Lower lobe of right lung (tissue), 2 donors: ENCODE data around the gene SPTAN1. TPM values are rescaled to one million over a fixed set of nuclear protein-coding genes. Genes with fewer than 3 reads are reported as not detected.

Source experiments
- ATAC-seq, 2 donors: fragments of 200-7000 bp; cut with Tn5 transposase; one replicate each; pipeline ENCODE4 v1.9.1; 2020 to 2022; ENCODE audit warnings: mild to moderate bottlenecking in 2 of 2, moderate library complexity in 2 of 2
- DNase-seq: peaks from one replicate; pipeline ENCODE4 v3.0.0-alpha.2; 2020
- H3K27ac ChIP-seq: fragments of 200-600 bp; one replicate; pipeline ENCODE4 v1.8.0; 2022
- H3K27me3 ChIP-seq: fragments of 200-600 bp; one replicate; pipeline ENCODE4 v1.8.0; 2022; ENCODE audit warnings: low read depth
- H3K36me3 ChIP-seq: fragments of 200-600 bp; one replicate; pipeline ENCODE4 v1.8.0; 2022; ENCODE audit warnings: mild to moderate bottlenecking
- H3K4me1 ChIP-seq: fragments of 200-600 bp; one replicate; pipeline ENCODE4 v1.8.0; 2022
- H3K4me3 ChIP-seq: fragments of 200-600 bp; one replicate; pipeline ENCODE4 v1.8.0; 2022; ENCODE audit warnings: mild to moderate bottlenecking
- H3K9me3 ChIP-seq: fragments of 200-600 bp; one replicate; pipeline ENCODE4 v1.8.0; 2022
- intact Hi-C: fragments of 100-400 bp; cut with DNase I; formaldehyde crosslinking; loops from one replicate; pipeline ENCODE4 v1.11.0; 2022
- total RNA-seq: library from RNA; stranded (reverse); fragmentation: NEBNext Ultra II Directional; extraction: Animal tissue kit (Norgen Biotek cat#: 25700); gene quantifications from one replicate; pipeline ENCODE4 v1.2.1, GENCODE V29; 2021
- TF ChIP-seq, protein P1 (sequence below): fragments of 200-600 bp; IDR thresholded peaks from one replicate; pipeline ENCODE4 v1.8.0; 2022; ENCODE audit warnings: antibody characterized with exemption, mild to moderate bottlenecking
- donor health status: DM: no; HTN: yes; CAD: no; lungs with severe emphysema.

Gene SPTAN1
- total RNA-seq, 1 donor from 2014 or later = 305 TPM

DNA sequence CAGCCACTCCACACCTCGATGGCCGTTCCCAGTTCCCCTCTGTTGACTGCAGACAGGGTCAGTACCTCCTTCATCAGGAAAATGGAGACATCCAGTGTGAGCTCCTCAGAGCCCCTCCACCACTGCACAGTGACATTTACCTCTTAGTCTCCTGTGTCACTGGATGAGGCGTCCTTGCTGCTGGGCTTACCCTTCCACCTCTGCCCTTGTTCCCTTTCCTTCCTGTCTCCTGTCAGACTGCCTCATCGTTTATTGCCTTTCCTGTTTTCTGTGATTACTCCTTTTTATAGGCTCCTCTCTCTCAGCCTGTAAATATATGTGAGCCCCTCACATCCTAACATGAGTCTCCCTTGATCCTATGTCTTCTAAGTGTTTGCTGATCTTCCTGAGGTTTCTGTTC lies 23.2 kb upstream of the SPTAN1 start:
- TF ChIP-seq, protein P1, sequence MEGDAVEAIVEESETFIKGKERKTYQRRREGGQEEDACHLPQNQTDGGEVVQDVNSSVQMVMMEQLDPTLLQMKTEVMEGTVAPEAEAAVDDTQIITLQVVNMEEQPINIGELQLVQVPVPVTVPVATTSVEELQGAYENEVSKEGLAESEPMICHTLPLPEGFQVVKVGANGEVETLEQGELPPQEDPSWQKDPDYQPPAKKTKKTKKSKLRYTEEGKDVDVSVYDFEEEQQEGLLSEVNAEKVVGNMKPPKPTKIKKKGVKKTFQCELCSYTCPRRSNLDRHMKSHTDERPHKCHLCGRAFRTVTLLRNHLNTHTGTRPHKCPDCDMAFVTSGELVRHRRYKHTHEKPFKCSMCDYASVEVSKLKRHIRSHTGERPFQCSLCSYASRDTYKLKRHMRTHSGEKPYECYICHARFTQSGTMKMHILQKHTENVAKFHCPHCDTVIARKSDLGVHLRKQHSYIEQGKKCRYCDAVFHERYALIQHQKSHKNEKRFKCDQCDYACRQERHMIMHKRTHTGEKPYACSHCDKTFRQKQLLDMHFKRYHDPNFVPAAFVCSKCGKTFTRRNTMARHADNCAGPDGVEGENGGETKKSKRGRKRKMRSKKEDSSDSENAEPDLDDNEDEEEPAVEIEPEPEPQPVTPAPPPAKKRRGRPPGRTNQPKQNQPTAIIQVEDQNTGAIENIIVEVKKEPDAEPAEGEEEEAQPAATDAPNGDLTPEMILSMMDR = no peak
- DNase-seq (no peak), ATAC-seq (no peak)
- intact Hi-C loops = no loop called here
- no peak overlapping the region for H3K27ac ChIP-seq
- H3K27me3 ChIP-seq = no peaks in the 10 kb centered on the region
- no peaks in the 10 kb centered on the region for H3K9me3 ChIP-seq
- H3K36me3 ChIP-seq = peaks cover 98% of the 10 kb centered on the region
- H3K4me3 ChIP-seq = no peak overlapping the region
- H3K4me1 ChIP-seq = no peaks in the 10 kb centered on the region

- TF ChIP-seq, protein P1 = no peak
- no peaks in the 10 kb centered on the region for H3K4me1 ChIP-seq
- ATAC-seq (no peak), DNase-seq (no peak)
- no peaks in the 10 kb centered on the region for H3K27me3 ChIP-seq
- no peak overlapping the region for H3K27ac ChIP-seq
- no peak overlapping the region for H3K4me3 ChIP-seq
- intact Hi-C loops = no loop called here
- H3K9me3 ChIP-seq = no peaks in the 10 kb centered on the region
- peaks cover 98% of the 10 kb centered on the region for H3K36me3 ChIP-seq
Measured at GRCh38 chr9:128532581-128532980, 19.8 kb upstream of the SPTAN1 start.

- H3K27ac ChIP-seq = no peak overlapping the region
- H3K4me3 ChIP-seq = no peak overlapping the region
- intact Hi-C loops = no loop called here
- no peaks in the 10 kb centered on the region for H3K27me3 ChIP-seq
- no peak for DNase-seq
- H3K9me3 ChIP-seq = no peaks in the 10 kb centered on the region
- peak in 1 of 2 donors; percentile 29 for ATAC-seq
- H3K36me3 ChIP-seq = peaks cover 79% of the 10 kb centered on the region
- TF ChIP-seq, protein P1 = no peak
- H3K4me1 ChIP-seq = no peaks in the 10 kb centered on the region
Measured at GRCh38 chr9:128540634-128541360, 11.6 kb upstream of the SPTAN1 start.

DNA sequence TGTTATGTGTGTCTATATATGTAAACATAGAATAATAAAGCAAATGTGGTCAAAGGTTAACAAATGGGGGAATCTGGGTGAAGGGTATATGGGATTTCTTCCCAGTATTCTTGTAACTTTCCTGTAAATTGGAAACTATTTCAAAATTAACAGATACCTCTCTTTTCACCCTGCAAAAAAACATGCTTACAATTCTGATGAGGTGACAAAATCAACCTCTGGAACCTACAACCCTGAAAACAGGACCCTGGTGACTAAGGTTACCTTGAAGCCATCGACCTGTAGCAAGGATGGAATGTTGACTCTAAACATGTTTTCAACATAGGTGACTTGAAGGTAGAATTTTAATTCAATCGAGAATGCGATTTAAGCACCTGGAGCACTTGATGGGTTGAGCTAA lies 5.9 kb upstream of the SPTAN1 start:
- DNase-seq = no peak
- no peak for ATAC-seq
- TF ChIP-seq, protein P1 = no peak
- intact Hi-C loops = no loop called here
- no peak overlapping the region for H3K4me3 ChIP-seq
- H3K27ac ChIP-seq = no peak overlapping the region
- H3K4me1 ChIP-seq = peaks cover 20% of the 10 kb centered on the region
- no peaks in the 10 kb centered on the region for H3K27me3 ChIP-seq
- no peaks in the 10 kb centered on the region for H3K9me3 ChIP-seq
- peaks cover 22% of the 10 kb centered on the region for H3K36me3 ChIP-seq

DNA sequence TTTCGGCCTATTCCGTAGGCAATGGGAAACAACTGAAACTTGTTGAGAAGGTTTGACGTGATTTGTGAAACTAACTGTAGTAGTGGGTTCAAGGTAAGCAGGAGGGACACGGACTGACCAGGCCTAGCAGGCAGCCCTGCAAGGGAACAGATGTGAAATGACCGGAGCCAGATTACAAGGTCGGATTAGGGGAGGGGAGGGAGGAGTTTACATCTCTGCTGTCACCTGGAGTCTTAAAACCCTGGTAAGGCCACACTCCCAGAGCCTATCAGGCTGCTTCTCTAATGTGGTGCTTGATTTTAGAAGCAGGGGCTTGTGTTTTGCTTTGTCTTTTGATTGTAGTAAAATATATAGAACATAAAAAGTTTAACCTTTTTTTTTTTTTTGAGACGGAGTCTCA lies 3.5 kb upstream of the SPTAN1 start:
- Histone ChIP-seq H3K4me1 (peaks cover 30% of the 10 kb centered on the region), H3K27ac (no peak overlapping the region), H3K9me3 (no peaks in the 10 kb centered on the region), H3K27me3 (no peaks in the 10 kb centered on the region), H3K36me3 (no peaks in the 10 kb centered on the region), H3K4me3 (no peak overlapping the region)
- no peak for ATAC-seq
- TF ChIP-seq, protein P1 = no peak
- intact Hi-C loops = no loop called here
- DNase-seq = no peak
